GM18505 (cell line): ENCODE measurements around the gene TNFRSF1B.

Source experiments
- ATAC-seq: cut with Tn5 transposase; IDR thresholded peaks from one replicate; pipeline ENCODE4 v1.9.1; 2021; ENCODE audit not compliant: unreplicated experiment
- POLR2A ChIP-seq: IDR thresholded peaks from 4 replicates; pipeline ENCODE4 v1.6.1; 2011; ENCODE audit warnings: borderline replicate concordance; ENCODE audit not compliant: insufficient read depth, insufficient read length; ENCODE audit errors: extremely low read depth

The TNFRSF1B gene

GRCh38 chr1:12169442-12170135 is 2.8 kb downstream of the TNFRSF1B start:
- no peak for ATAC-seq
- no peak for TF ChIP-seq POLR2A

GRCh38 chr1:12170263-12170671 is 3.5 kb downstream of the TNFRSF1B start:
- no peak for ATAC-seq
- no peak for TF ChIP-seq POLR2A

- ATAC-seq: no peak
- TF ChIP-seq POLR2A: no peak
These were observed 4.6 kb downstream of the TNFRSF1B start for GRCh38 chr1:12171206-12172041.

GRCh38 chr1:12172042-12172851 is 5.5 kb downstream of the TNFRSF1B start:
- TF ChIP-seq POLR2A: no peak
- ATAC-seq: no peak

GRCh38 chr1:12173041-12173509 is 6.3 kb downstream of the TNFRSF1B start:
- TF ChIP-seq POLR2A: no peak
- no peak for ATAC-seq

- TF ChIP-seq POLR2A: no peak
- ATAC-seq: no peak
These were observed 6.9 kb downstream of the TNFRSF1B start for GRCh38 chr1:12173631-12174121.

- no peak for ATAC-seq
- no peak for TF ChIP-seq POLR2A
These were observed 8.4 kb downstream of the TNFRSF1B start for GRCh38 chr1:12174924-12175810.

GRCh38 chr1:12176298-12177118 is 9.7 kb downstream of the TNFRSF1B start:
- no peak for TF ChIP-seq POLR2A
- ATAC-seq: no peak

- no peak for TF ChIP-seq POLR2A
These were observed 10.6 kb downstream of the TNFRSF1B start for GRCh38 chr1:12177156-12177998.

GRCh38 chr1:12177999-12178441 is 11.2 kb downstream of the TNFRSF1B start:
- TF ChIP-seq POLR2A: no peak
- no peak for ATAC-seq

More at GRCh38 chr1:12177156-12177998, 10.6 kb downstream of the TNFRSF1B start:
- ATAC-seq: no peak
